Mononuclear cell (primary cell): ENCODE data around the gene FANCI. TPM values are rescaled to one million over a fixed set of nuclear protein-coding genes. Genes with fewer than 3 reads are reported as not detected.

ENCODE experiments used
- H3K27me3 ChIP-seq: 2 replicates; pipeline ENCODE4 v1.6.0; 2011; ENCODE audit warnings: low read length, control low read depth; ENCODE audit not compliant: insufficient read depth
- H3K4me1 ChIP-seq: 2 replicates; pipeline ENCODE4 v1.5.1; 2011; ENCODE audit warnings: mild to moderate bottlenecking, low read length, control low read depth; ENCODE audit not compliant: insufficient read depth
- H3K4me3 ChIP-seq: 2 replicates; pipeline ENCODE4 v1.5.1; 2011; ENCODE audit warnings: mild to moderate bottlenecking, low read length, moderate library complexity
- H3K9me3 ChIP-seq: 2 replicates; pipeline ENCODE4 v1.5.1; 2011; ENCODE audit warnings: low read depth, mild to moderate bottlenecking, control low read depth, low read length
- total RNA-seq: library from RNA; depleted of rRNA; stranded (reverse); fragments of >200 nt; gene quantifications from one replicate; pipeline ENCODE4 v1.2.3, GENCODE V29; 2012

Gene FANCI
- total RNA-seq, 1 donor: 11.5 TPM

- no peaks in the 10 kb centered on the region for H3K27me3 ChIP-seq
- H3K4me1 ChIP-seq: peaks cover 57% of the 10 kb centered on the region
- H3K9me3 ChIP-seq: no peaks in the 10 kb centered on the region
- H3K4me3 ChIP-seq: no peak overlapping the region
Observed at GRCh38 chr15:89329329-89330084, 85.7 kb downstream of the FANCI start.

GRCh38 chr15:89330119-89330518 is 86.3 kb downstream of the FANCI start:
- H3K27me3 ChIP-seq: no peaks in the 10 kb centered on the region
- H3K4me1 ChIP-seq: peaks cover 59% of the 10 kb centered on the region
- H3K9me3 ChIP-seq: no peaks in the 10 kb centered on the region
- H3K4me3 ChIP-seq: no peak overlapping the region

GRCh38 chr15:89330881-89331595 is 87.3 kb downstream of the FANCI start:
- no peaks in the 10 kb centered on the region for H3K9me3 ChIP-seq
- H3K27me3 ChIP-seq: no peaks in the 10 kb centered on the region
- H3K4me1 ChIP-seq: peaks cover 67% of the 10 kb centered on the region
- H3K4me3 ChIP-seq: no peak overlapping the region

GRCh38 chr15:89332446-89332845 is 88.7 kb downstream of the FANCI start:
- Histone ChIP-seq H3K4me1 (peaks cover 67% of the 10 kb centered on the region), H3K4me3 (no peak overlapping the region), H3K9me3 (no peaks in the 10 kb centered on the region), H3K27me3 (no peaks in the 10 kb centered on the region)

DNA sequence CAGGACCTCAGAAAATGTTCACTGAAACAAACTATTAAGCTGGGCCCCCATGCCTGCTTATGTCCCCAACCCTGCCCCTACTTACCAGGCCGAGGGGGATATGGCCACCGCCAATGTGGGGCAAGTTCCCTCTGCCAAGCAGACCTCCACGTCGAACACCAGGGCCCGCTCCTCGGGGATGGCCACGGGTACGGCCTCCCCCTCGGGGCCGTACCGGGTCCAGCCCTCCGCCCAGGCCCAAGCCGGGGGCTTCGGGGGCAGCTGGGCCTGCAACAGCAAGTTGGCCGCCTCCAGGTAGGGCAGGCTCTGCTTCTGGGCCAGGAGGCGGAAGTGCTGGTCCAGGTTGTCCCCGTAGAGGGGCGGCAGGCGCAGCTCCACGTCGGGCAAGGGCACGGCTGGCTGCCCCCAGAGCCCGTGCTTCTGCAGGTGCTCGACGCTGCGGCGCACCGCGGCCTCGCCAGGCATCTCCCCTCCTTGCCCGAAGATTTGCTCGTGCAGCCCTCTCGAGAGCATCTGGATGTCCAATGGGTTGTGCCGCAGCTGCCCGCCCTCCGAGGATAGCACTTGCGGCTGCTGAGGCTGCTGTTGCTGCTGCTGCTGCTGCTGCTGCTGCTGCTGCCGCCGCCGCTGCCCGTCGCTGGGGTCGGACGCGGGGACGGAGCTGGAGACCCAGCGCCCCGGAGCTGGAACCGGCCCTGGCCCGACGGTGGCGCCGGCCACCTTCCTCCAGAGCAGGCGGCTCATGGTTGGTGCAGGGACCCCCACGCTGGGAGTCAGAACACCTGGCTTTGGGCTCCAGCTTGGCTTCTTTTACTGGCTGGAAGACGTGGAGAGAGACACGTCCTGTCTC is 89.5 kb downstream of the FANCI start:
- H3K9me3 ChIP-seq: no peaks in the 10 kb centered on the region
- H3K27me3 ChIP-seq: no peaks in the 10 kb centered on the region
- H3K4me3 ChIP-seq: peak overlapping the region; percentile 82
- H3K4me1 ChIP-seq: peaks cover 67% of the 10 kb centered on the region

GRCh38 chr15:89333959-89334509 is 90.3 kb downstream of the FANCI start:
- Histone ChIP-seq H3K27me3 (no peaks in the 10 kb centered on the region), H3K9me3 (no peaks in the 10 kb centered on the region), H3K4me3 (peak overlapping the region; percentile 82), H3K4me1 (peaks cover 59% of the 10 kb centered on the region)

DNA sequence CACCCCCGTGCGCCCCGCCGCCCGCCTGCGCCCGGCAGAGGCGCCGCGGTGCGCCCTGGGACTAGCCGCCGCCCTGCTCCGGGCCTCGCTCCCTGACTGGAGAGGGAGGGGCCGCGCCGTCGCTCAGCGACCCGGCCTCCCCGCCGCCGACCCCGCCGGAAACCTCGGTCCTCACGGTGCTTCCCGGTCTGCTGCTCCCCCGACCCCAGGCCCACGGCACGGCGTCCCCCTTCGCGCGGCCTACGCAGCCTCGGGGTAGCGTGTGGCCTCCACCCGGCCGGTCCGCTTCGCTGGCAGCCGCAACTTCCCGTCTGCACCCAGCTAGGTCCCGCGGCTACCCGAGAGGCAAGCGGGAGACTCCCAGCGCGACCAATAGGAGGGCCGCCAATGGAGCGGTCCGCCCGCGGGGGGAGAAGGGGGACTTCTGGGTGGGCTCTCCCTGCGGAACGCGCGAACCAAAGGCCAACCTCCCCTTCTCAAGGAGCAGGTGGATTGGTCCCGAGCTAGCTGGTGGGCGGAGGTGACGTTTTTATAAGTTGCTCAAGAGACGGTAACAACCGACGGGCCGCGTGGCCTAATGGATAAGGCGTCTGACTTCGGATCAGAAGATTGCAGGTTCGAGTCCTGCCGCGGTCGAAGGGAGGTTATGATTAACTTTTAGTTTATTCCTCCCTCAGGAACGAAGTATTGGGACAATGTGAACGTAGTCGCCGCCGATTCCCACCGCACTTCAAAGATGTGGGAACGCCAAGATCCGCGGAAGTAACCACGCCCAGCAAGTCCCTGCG is 90.9 kb downstream of the FANCI start, which contains the start of gene POLG:
POLG (minus strand) TSS at position 315 of the 788 bp plus-strand sequence. CDS start 1,070 bp downstream, outside the sequence.
- Histone ChIP-seq H3K4me1 (peaks cover 53% of the 10 kb centered on the region), H3K4me3 (peak within 1 kb of the TSS; percentile 82), H3K9me3 (no peaks in the 10 kb centered on the region), H3K27me3 (no peaks in the 10 kb centered on the region)

- Histone ChIP-seq H3K9me3 (no peaks in the 10 kb centered on the region), H3K4me3 (peak overlapping the region; percentile 82), H3K4me1 (peaks cover 45% of the 10 kb centered on the region), H3K27me3 (no peaks in the 10 kb centered on the region)
Observed at GRCh38 chr15:89335298-89336041, 91.7 kb downstream of the FANCI start.

GRCh38 chr15:89338036-89338435 is 94.3 kb downstream of the FANCI start:
- Histone ChIP-seq H3K4me3 (no peak overlapping the region), H3K4me1 (peaks cover 19% of the 10 kb centered on the region), H3K27me3 (no peaks in the 10 kb centered on the region), H3K9me3 (no peaks in the 10 kb centered on the region)

DNA sequence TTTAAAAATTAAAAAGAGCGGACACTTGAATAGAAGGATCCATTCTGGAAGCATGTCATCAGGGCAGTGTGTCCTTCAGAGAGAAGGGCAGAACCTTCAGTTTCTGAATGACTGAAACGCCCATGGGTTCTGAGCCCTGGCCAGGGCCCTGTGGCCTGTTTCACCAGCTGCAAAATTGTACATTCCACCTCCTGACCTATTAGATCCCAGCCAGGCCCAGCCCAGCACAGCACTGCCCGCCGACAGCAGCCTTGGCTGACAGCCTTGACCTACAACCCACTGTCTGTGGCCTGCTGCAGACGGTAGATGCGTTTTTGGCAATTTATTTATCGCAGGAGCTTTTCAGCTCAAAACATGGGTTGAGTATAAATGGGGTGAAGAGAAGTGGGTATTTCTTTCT is 96.8 kb downstream of the FANCI start:
- no peak overlapping the region for H3K4me3 ChIP-seq
- H3K4me1 ChIP-seq: peaks cover 3% of the 10 kb centered on the region

GRCh38 chr15:89341316-89342005 is 97.7 kb downstream of the FANCI start:
- no peaks in the 10 kb centered on the region for H3K9me3 ChIP-seq
- H3K4me1 ChIP-seq: no peaks in the 10 kb centered on the region
- peaks cover 4% of the 10 kb centered on the region for H3K27me3 ChIP-seq
- H3K4me3 ChIP-seq: no peak overlapping the region

More for the DNA sequence above, 96.8 kb downstream of the FANCI start:
- peaks cover 4% of the 10 kb centered on the region for H3K27me3 ChIP-seq
- no peaks in the 10 kb centered on the region for H3K9me3 ChIP-seq

DNA sequence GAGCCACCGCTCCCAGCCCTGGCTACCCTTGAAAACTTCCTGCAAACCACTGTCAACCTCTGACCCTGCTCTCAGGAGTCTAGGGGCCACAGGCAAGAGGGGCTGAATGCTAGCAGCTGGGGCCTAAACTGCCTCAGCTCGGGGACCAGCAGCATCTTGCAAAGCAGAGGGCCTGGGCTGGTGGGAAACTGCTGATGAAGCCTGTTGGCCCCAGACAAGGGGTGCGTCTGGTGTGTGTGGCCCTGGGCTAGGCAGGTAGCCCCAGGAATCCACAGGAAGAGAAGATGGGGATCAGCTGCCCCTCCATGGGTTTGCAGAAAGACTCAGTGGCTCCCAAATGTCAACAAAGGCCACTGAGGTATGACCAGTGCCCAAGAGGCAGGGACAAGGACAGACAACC is 99.1 kb downstream of the FANCI start:
- Histone ChIP-seq H3K9me3 (no peaks in the 10 kb centered on the region), H3K27me3 (peaks cover 4% of the 10 kb centered on the region), H3K4me1 (no peaks in the 10 kb centered on the region), H3K4me3 (no peak overlapping the region)

DNA sequence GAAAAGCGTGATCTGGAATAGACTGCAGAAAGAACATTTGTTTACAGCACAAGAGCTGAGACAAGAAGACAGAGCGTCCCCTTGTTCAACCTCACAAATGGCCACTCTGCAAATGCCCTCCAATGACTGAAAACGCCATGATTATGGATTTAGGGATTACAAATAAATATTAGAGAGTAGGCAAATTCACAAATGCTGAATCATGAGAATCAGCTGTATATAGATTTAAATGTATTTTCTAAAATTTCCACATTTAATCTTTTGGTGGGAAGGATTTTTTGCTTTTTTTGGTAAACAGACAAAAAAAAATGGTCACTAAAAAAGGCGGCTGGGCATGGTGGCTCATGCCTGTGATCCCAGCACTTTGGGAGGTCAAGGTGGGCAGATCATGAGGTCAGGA is 101.5 kb downstream of the FANCI start:
- Histone ChIP-seq H3K9me3 (no peaks in the 10 kb centered on the region), H3K27me3 (peaks cover 4% of the 10 kb centered on the region), H3K4me1 (no peaks in the 10 kb centered on the region), H3K4me3 (no peak overlapping the region)
